Loucy (cell line): ENCODE measurements around the gene ABCB10.

ENCODE experiments used
- H2AFZ ChIP-seq: fragments of 200-600 bp; sonication (generic); 2 replicates; pipeline ENCODE4 v1.6.0; 2016; ENCODE audit warnings: antibody characterized with exemption, mild to moderate bottlenecking, low read length, moderate library complexity
- H3F3A ChIP-seq: fragments of 200-600 bp; 2 replicates; pipeline ENCODE4 v1.6.0; 2016; ENCODE audit warnings: antibody characterized with exemption, low read depth, mild to moderate bottlenecking
- H3K27me3 ChIP-seq: fragments of 200-600 bp; sonication (generic); 2 replicates; pipeline ENCODE4 v1.6.1; 2014; ENCODE audit warnings: low read length, mild to moderate bottlenecking; ENCODE audit not compliant: insufficient read depth, poor library complexity, severe bottlenecking
- H3K36me3 ChIP-seq: fragments of 200-600 bp; sonication (generic); 2 replicates; pipeline ENCODE4 v1.6.1; 2016; ENCODE audit warnings: low read length; ENCODE audit not compliant: insufficient read depth
- H3K4me1 ChIP-seq: fragments of 200-600 bp; sonication (generic); 2 replicates; pipeline ENCODE4 v1.5.1; 2014; ENCODE audit warnings: low read length, mild to moderate bottlenecking; ENCODE audit not compliant: insufficient read depth, poor library complexity, severe bottlenecking
- H3K4me2 ChIP-seq: fragments of 200-600 bp; sonication (generic); 2 replicates; pipeline ENCODE4 v1.6.0; 2014; ENCODE audit warnings: antibody characterized with exemption, low read length, low read depth, mild to moderate bottlenecking; ENCODE audit not compliant: poor library complexity, severe bottlenecking
- H3K4me3 ChIP-seq: fragments of 200-600 bp; sonication (generic); 2 replicates; pipeline ENCODE4 v1.5.1; 2014; ENCODE audit warnings: low read length, mild to moderate bottlenecking, mixed read lengths; ENCODE audit not compliant: poor library complexity, severe bottlenecking
- H3K79me2 ChIP-seq: fragments of 200-600 bp; sonication (generic); 2 replicates; pipeline ENCODE4 v1.6.1; 2014; ENCODE audit warnings: low read length; ENCODE audit not compliant: insufficient read depth
- H3K9ac ChIP-seq: fragments of 200-600 bp; sonication (generic); 2 replicates; pipeline ENCODE4 v1.6.0; 2014; ENCODE audit warnings: mild to moderate bottlenecking, low read depth, low read length, moderate library complexity; ENCODE audit not compliant: poor library complexity, severe bottlenecking
- H3K9me2 ChIP-seq: fragments of 200-600 bp; sonication (generic); replicated peaks from 2 replicates; pipeline ENCODE4 v1.6.1; 2016; ENCODE audit warnings: low read depth, low read length, mixed read lengths
- H3K9me3 ChIP-seq: fragments of 200-600 bp; sonication (generic); 2 replicates; pipeline ENCODE4 v1.6.1; 2014; ENCODE audit warnings: mild to moderate bottlenecking, antibody characterized with exemption, low read length, low read depth; ENCODE audit not compliant: insufficient read depth
- H4K20me1 ChIP-seq: fragments of 200-600 bp; sonication (generic); 2 replicates; pipeline ENCODE4 v1.6.0; 2014; ENCODE audit warnings: antibody characterized with exemption, low read length, mild to moderate bottlenecking; ENCODE audit not compliant: insufficient read depth, poor library complexity, severe bottlenecking
- CTCF ChIP-seq: fragments of 200-600 bp; sonication (generic); conservative IDR thresholded peaks from 2 replicates; pipeline ENCODE4 v1.5.1; 2014; ENCODE audit warnings: mild to moderate bottlenecking, antibody characterized with exemption, low read length
- EZH2phosphoT487 ChIP-seq: fragments of 200-600 bp; IDR thresholded peaks from 2 replicates; pipeline ENCODE4 v1.6.1; 2018; ENCODE audit warnings: antibody characterized with exemption, mild to moderate bottlenecking, moderate library complexity, borderline replicate concordance

The ABCB10 gene

DNA sequence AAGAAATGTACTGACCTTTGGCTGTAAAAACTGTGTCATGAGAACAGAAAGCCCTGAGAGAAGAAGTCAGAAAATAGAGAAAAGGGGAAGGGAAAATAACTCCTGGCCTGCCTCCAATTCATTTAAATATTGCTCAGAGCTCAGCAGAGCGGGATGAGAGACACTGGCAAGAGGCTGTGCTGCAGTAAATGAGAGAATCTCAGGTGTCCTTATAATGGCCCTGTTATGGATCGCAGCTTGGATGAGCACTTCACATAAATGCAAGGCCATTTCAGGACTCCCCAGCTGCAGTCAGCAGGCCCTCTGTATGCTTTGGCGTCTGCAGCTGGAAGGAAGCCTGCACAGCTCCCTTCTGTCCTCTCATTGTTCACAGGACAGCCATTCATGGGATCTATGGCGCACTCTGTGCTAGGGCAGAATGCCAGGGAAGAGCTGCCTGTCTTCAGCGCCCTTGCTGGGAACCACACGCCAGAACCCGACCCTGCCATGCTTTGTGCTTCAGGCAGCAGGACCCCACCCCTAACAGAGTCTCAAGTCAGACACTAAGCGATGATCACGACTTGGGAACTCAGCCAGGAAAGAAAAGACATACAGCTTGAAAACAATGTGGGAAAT, 20.7 kb upstream of the ABCB10 start:
- H3K9me3 ChIP-seq = no peaks in the 10 kb centered on the region
- H3K79me2 ChIP-seq = no peaks in the 10 kb centered on the region
- no peaks in the 10 kb centered on the region for H4K20me1 ChIP-seq
- no peak overlapping the region for H3K4me2 ChIP-seq
- no peak overlapping the region for H3K4me3 ChIP-seq
- no peaks in the 10 kb centered on the region for H3K27me3 ChIP-seq
- TF ChIP-seq CTCF (no peak), EZH2phosphoT487 (no peak)
- H3K9ac ChIP-seq = no peak overlapping the region
- H3K4me1 ChIP-seq = no peaks in the 10 kb centered on the region
- no peaks in the 10 kb centered on the region for H3F3A ChIP-seq
- H3K36me3 ChIP-seq = no peaks in the 10 kb centered on the region
- no peak overlapping the region for H2AFZ ChIP-seq
- no peaks in the 10 kb centered on the region for H3K9me2 ChIP-seq

GRCh38 chr1:229578168-229579058, 19.9 kb upstream of the ABCB10 start:
- TF ChIP-seq CTCF = no peak
- TF ChIP-seq EZH2phosphoT487 = no peak
- H3F3A ChIP-seq = no peaks in the 10 kb centered on the region
- 0 out of 2 replicates have a peak overlapping the region, but pooled peaks have one; percentile 36 for H2AFZ ChIP-seq
- no peaks in the 10 kb centered on the region for H3K9me2 ChIP-seq
- H3K36me3 ChIP-seq = no peaks in the 10 kb centered on the region
- H3K4me3 ChIP-seq = no peak overlapping the region
- no peaks in the 10 kb centered on the region for H3K9me3 ChIP-seq
- no peak overlapping the region for H3K9ac ChIP-seq
- H3K27me3 ChIP-seq = no peaks in the 10 kb centered on the region
- no peaks in the 10 kb centered on the region for H4K20me1 ChIP-seq
- H3K79me2 ChIP-seq = no peaks in the 10 kb centered on the region
- H3K4me2 ChIP-seq = no peak overlapping the region
- H3K4me1 ChIP-seq = no peaks in the 10 kb centered on the region

DNA sequence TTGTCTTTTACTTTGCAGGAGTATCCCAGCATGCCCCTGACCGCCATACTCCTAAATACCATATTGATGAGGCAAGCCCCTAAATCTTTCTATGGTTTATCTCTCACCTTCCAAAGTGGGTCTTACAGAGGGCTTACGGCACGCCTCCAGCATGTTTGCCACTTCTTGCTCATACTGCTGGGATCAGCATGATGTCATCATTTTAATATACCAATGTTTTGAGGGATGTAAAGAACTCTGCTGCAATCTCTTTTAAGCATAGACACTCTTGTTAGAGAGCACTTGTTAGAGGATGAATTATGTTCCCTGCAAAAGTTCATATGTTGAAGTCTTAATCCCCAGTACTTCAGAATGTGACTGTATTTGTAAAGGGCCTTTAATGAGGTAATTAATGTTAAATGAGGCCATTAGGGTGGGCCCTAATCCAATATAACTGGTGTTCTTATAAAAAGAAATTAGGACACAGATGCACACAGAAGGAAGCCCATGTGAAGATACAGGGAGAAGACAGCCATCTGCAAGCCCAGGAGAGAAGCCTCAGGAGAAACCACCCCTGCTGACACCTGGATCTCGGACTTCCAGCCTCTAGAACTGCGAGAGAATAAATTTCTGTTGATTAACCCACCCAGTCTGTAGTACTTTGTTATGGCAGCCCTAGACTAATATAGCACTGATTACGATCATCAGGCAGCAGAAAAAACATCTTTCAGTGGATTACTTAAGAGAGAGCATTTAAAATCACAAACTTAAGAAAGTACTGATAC, 16.4 kb upstream of the ABCB10 start:
- Histone ChIP-seq H2AFZ (no peak overlapping the region), H3K4me2 (no peak overlapping the region), H3K36me3 (no peaks in the 10 kb centered on the region), H3K9me3 (no peaks in the 10 kb centered on the region), H3K4me1 (no peaks in the 10 kb centered on the region), H3K9me2 (no peaks in the 10 kb centered on the region), H3K9ac (no peak overlapping the region), H3K79me2 (no peaks in the 10 kb centered on the region), H3K4me3 (no peak overlapping the region), H3F3A (no peaks in the 10 kb centered on the region), H4K20me1 (no peaks in the 10 kb centered on the region), H3K27me3 (no peaks in the 10 kb centered on the region)
- TF ChIP-seq CTCF = no peak
- TF ChIP-seq EZH2phosphoT487 = no peak
